ENCODE measurements around the gene TRAF3.

- TF ChIP-seq POLR2A (IDR thresholded peaks at IDR 0.05) (no peak), CTCF (IDR thresholded peaks at IDR 0.05) (no peak)
Observed at GRCh38 chr14:102750376-102750775, 26.9 kb upstream of the TRAF3 start.
